HL-60/S4 (cell line): Measurements from ENCODE around the gene LGALSL.

ENCODE experiments used
- in situ Hi-C: fragments of 300-500 bp; cut with MboI; formaldehyde crosslinking; loops from 2 replicates; pipeline ENCODE4 v1.14.3; 2022; ENCODE audit warnings: low sequenced_read_pairs

The LGALSL gene

DNA sequence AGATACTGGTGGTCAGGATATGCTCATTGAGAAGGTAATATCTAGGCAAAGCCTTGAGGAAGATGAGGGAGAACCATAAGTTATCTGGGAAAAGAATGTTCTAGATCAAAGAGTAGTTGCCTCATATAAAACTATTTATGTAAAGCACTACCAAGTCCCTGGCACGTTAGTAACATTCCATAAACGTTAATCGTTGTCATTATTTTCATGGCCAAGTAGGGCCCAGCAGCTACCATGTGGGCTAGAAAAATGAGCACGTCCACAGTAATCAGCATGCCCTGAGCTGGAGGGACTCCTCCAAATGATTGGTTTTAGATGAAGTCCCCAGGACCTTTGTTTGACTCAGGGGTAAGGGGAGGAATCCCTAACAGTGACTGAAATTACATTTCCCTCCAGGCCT lies 37.5 kb downstream of the LGALSL start:
- in situ Hi-C loops = no loop called here

DNA sequence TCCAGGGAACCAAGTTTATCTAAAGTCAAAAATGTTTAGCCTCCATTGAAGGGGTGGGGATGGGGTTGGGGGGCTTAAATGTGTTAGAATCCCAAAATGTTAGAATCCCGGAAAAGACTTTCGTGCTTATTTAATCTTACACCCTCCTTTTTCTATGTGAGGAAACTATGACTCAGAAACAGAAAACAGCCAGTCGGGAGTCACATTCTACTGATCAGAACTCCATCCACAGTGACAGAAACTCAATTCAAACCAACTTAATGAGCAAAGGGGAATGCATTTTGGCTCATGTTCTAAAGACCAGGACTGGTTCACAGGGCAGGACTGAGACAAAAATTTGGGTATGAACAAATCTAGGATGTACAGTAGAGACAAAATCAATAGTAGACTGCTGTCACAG lies 38.3 kb downstream of the LGALSL start:
- in situ Hi-C loops = no loop called here

DNA sequence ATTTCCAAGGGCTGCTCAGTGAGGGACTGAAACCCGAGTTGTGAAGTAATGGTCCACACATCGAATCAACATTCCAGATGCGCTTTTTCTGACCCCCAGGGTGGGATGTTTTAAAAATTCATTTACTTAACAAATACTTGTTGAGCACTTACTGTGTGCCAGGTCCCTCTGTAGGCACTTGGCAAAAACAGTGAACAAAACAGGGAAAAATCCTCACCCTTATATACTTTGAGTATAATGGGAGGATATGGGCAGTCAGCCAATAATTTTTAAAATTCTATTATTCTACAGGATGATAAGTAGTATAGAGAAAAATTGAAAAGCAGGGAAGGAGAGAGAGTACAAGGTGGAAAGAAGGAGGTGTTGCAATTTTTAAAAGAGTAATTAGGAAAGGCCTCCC lies 38.9 kb downstream of the LGALSL start:
- in situ Hi-C loops = no loop called here

DNA sequence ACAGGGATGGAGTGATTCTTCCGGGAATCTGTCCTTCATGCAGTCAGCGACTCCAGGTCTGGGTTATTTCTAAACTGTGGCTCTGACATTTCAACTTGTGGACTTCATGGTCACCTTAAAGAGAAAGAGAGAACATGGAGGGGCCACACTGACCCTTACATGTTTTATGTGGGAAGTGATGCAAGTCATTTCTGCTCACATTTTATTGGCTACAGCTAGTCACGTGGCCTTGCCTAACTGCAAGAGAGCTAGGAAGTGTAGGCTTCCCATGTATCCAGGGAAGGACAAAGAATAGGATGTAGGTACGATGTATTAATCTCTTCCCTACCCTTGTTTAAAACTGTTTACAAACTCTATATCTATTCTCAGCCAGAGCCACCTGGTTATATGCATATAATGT lies 39.8 kb downstream of the LGALSL start:
- in situ Hi-C loops = no loop called here

DNA sequence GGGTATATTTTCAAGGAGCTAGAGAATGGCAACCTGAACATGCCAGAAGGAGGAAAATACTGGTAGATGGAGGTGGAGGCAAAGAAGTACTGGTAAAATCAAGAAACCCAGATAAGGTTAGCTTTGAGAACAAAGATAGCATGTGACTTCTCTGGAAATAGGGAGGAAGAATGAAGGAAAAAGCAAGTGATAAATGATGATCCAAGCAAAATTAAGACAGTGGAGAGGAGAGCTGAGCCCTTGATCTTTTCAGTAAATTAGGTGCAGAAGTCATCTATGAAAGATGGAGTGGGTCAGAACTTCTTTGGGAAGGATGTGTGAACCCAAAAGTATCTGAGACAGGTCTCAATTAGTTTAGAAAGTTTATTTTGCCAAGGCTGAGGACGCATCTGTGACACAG lies 44.5 kb downstream of the LGALSL start:
- in situ Hi-C loops = no loop called here

DNA sequence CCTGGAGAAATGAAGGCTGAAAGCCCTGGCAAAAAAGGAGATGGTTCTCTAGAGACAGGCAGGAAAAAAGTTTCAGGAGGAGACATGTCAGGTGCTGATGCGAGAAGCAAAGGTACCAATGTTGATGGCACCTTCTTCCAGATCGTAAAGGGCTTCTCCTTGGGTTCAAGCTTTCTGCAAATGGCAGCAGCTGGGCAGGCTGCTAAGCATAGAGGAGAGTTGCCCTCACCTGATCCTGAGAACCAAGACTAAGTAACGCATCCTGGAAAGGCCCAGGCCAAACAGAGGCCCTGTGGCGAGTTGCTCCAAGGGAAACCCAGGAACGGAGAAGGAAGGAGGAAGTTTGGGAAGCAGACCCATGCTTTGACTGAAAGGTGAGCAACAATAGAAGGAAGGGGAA lies 46.6 kb downstream of the LGALSL start:
- in situ Hi-C loops = no loop called here

DNA sequence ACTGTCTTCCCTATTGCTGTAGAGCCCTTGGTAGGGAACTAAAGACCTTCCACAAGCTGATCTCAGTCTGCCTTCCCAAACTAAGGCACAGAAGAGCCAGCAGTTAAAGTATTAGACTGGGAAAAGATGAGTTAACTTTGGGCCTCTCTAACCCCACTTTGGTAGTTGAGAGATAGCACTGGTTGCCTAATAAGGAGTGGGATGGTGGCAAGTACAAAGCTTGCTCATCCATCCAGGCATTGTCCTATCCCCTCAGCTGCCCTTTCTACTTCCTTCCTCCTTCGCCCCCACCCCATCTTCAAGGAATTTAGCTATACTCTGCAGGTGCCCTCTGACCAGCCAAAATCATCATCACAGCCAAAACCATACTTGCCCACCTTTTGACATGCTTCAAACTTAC lies 48.0 kb downstream of the LGALSL start:
- in situ Hi-C loops = no loop called here

DNA sequence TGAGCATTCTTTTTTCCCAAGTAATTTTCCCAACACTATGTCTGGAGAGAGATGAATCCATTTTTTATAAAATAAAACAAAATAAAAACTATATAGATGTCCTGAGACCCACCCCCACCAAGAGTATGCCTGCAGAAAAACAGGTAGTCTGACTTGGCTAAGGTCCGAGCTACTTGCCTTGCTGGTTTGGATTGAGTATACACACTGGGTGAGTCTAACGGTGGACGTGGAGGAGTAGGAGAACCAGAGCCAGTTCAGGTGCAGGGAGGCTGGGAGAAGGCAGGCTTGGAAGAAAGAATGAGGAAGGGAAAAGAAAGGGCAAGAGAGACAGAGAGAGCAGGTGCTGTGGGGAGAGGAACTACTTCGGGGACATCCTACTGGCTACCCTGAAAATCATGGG lies 48.9 kb downstream of the LGALSL start:
- in situ Hi-C loops = no loop called here

DNA sequence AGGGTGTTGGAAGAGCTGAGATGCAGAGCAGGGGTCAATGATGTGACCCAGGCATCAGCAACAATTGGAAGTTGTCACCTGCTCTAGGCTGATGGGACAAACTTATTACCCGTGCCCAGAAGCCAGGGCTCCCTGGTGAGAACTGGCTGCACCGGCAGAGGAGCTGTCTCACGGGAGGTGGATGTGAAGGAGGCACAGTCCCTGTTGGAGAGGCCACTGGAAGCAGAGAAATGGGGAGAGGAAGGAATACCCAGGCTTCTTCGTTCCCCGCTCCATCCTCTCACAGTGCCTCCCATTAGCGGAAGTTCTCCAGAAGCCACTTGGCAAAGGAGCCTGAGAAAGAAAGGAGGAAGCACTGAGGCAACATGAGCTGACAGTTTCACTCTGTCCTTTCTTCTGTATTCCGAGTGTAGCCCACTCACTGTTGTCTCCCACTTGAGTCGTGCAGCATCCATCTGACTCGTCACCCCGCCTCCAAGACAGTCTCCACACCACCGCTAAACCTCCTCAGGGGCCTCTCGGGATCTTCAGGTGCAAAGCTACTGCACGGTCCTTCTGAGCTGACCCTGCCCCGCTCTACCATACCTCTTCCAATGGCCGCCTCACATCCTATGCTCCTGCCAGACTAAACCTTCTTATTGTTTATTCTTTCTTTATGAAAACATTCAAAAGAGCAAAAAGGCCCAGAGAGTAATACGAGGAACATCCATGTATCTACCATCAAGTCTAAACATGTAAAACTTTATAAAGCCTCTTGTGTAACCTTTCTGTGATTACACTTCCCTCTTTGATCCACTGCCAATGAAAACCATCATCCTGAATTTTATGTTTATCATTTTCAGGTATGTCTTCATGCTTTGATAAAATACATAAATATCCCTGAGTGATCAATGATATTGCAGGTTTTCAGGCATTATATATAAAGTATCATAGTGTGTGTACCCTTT lies 51.1 kb downstream of the LGALSL start:
- in situ Hi-C loops = no loop called here

DNA sequence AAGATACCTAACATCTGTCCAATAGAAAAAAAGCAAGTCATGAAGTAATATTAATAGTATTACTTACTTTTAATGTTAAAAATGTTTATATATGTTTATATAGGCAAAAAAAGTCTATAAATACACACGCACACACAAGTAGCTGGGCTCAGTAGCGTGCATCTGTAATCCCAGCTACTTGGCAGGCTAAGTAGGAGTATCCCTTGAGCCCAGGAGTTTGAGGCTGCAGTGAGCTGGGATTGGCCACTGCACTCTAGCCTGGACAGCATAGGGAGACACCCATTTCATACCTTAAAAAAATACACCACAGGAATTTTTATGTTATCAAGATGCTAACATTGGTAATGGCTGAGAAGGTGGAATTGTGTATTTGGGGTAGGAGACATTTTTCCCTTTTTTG lies 52.7 kb downstream of the LGALSL start:
- in situ Hi-C loops = no loop called here
